C4-2B (cell line): ENCODE results near the gene VOPP1.

Source experiments
- H3K27ac ChIP-seq: fragments of 450-650 bp; 2 replicates; pipeline ENCODE4 v1.5.1; 2017
- ZFX ChIP-seq: fragments of 450-650 bp; IDR thresholded peaks from 2 replicates; pipeline ENCODE4 v1.6.1; 2017
- TF ChIP-seq, protein P1 (sequence below): fragments of 450-650 bp; conservative IDR thresholded peaks from 2 replicates; pipeline ENCODE4 v1.5.1; 2017; ENCODE audit warnings: mild to moderate bottlenecking

VOPP1 gene

DNA sequence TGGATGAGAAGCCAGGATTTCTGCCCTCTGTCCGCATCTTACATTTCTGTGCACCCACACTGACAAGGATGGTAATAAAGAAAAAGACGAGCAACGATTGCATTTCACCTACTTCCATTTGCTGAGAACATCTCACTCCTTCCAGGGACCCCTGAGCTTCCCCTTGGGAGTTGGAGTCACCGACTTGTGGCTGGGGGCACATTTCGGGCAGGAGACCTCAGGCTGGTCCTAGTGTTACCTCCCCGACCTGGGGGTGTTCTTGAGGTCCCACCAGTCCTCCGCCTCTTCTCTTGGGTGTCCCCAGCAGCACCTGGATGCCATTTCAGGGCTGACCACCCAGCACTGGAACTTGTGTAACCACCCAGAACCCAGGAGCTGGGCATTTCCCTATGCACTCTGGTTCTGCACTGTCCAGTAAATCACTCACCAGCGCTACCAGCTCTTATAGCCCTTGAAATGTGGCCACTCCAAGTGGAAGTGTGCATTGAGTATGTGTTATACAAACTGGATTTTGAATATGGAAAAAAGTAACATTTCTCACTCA lies 122.2 kb downstream of the VOPP1 start:
- TF ChIP-seq, protein P1, sequence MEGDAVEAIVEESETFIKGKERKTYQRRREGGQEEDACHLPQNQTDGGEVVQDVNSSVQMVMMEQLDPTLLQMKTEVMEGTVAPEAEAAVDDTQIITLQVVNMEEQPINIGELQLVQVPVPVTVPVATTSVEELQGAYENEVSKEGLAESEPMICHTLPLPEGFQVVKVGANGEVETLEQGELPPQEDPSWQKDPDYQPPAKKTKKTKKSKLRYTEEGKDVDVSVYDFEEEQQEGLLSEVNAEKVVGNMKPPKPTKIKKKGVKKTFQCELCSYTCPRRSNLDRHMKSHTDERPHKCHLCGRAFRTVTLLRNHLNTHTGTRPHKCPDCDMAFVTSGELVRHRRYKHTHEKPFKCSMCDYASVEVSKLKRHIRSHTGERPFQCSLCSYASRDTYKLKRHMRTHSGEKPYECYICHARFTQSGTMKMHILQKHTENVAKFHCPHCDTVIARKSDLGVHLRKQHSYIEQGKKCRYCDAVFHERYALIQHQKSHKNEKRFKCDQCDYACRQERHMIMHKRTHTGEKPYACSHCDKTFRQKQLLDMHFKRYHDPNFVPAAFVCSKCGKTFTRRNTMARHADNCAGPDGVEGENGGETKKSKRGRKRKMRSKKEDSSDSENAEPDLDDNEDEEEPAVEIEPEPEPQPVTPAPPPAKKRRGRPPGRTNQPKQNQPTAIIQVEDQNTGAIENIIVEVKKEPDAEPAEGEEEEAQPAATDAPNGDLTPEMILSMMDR: no peak
- TF ChIP-seq ZFX: no peak
- no peak overlapping the region for H3K27ac ChIP-seq

GRCh38 chr7:55449205-55449991 lies 122.9 kb downstream of the VOPP1 start:
- TF ChIP-seq ZFX: no peak
- TF ChIP-seq, protein P1: no peak
- H3K27ac ChIP-seq: no peak overlapping the region

GRCh38 chr7:55448526-55448925 lies 123.8 kb downstream of the VOPP1 start:
- H3K27ac ChIP-seq: no peak overlapping the region
- TF ChIP-seq ZFX: no peak
- TF ChIP-seq, protein P1: no peak

DNA sequence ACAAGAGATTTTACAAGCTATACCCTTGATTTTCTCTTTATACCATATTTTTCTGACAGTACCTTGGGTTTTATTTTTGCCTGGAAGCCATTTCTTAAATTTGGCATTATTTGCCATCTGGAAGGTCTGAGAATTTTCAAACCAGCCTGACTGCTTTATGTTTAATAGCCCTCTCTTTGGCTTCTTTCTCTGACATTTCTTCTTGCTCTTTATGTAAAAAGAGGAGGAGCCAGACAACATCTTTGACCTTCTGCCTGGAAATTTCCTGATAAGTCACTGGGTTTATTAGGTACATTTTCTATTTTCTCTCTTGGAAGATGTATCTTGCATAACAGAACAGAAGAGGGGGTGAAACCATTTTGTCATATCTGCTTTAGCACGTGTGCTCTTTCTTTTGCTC lies 127.5 kb downstream of the VOPP1 start:
- TF ChIP-seq, protein P1: no peak
- TF ChIP-seq ZFX: no peak
- peak overlapping the region; percentile 69 for H3K27ac ChIP-seq

GRCh38 chr7:55441774-55442522 lies 130.4 kb downstream of the VOPP1 start:
- no peak overlapping the region for H3K27ac ChIP-seq
- TF ChIP-seq, protein P1: no peak
- no peak for TF ChIP-seq ZFX

DNA sequence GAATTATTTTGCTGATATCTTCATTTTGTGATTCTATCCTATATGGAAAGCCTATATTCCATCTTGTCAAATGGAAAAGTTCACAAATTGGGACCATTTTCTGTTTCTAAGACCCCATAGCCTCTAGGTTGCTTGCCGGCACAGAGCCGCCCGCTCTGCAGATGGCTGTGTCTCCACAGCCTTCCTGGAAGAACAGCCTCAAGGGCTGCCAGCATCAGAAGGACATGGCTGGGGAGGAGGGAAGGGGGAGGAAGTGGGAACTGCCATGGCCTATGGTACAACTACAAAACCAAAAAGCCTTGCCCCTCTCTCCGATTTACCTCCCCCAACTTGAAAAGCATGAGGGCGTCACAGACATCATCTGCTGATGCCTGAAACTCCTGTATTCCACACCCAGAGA lies 131.3 kb downstream of the VOPP1 start:
- H3K27ac ChIP-seq: no peak overlapping the region
- TF ChIP-seq, protein P1: no peak
- TF ChIP-seq ZFX: no peak

- TF ChIP-seq, protein P1: no peak
- no peak for TF ChIP-seq ZFX
Measured at GRCh38 chr7:55440040-55440690, 132.1 kb downstream of the VOPP1 start.

More at GRCh38 chr7:55440040-55440690, 132.1 kb downstream of the VOPP1 start:
- H3K27ac ChIP-seq: no peak overlapping the region
